ENCODE data around the gene PADI3. TPM values are rescaled to one million over a fixed set of nuclear protein-coding genes. Genes with fewer than 3 reads are reported as not detected.

Gene PADI3
- total and polyA plus RNA-seq, 2 of the 8 experiments (the other 6 are each of a cell fraction or from before 2014, with no cell fraction given): 0.37 to 0.94 TPM

DNA sequence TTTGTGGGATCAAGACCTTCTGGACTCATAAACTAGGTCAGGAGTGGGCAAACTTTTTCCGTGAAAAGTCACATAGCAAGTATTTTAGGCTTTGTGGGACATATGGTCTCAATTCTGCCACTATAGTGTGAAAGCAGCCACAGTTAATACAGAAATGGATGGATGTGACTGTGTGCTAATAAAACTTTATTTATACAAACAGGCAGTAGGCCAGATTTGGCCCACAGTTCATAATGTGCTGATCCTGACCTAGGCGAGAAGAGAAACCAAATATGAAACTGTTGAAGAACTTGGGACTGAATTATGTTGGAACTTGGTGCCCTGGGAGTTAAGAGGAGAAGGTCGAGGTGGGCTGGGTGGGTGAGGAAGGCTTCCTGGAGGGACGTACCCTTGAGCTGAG lies 17.1 kb downstream of the PADI3 start:
- H3K14ac ChIP-seq (ENCODE audit: insufficient read length): no peak overlapping the region
- no peak overlapping the region for H3K56ac ChIP-seq (replicated peaks; ENCODE audit: insufficient read length, low read depth, low read length)
- H3K4me1 ChIP-seq (replicated peaks in 1 of 4; ENCODE audit: control insufficient read depth in 3 of 4, insufficient read depth in 4 of 4, low read length in 3 of 4): no peaks in the 10 kb centered on the region; a peak in 1 of 7 replicates
- no peaks in the 10 kb centered on the region for H3K23me2 ChIP-seq (ENCODE audit: low read depth, low read length)
- H2AK5ac ChIP-seq (ENCODE audit: low read depth, low read length): no peak overlapping the region
- 0 out of 2 replicates have a peak overlapping the region, but pooled peaks have one; percentile 13 for H2BK5ac ChIP-seq (ENCODE audit: low read depth, low read length)
- H3K9ac ChIP-seq (replicated peaks in 1 of 4; ENCODE audit: extremely low read depth in 1 of 4, low read depth in 3 of 4, low read length in 3 of 4): no peak overlapping the region
- no peaks in the 10 kb centered on the region for H3K9me3 ChIP-seq (ENCODE audit: insufficient read depth in 2 of 2, low read depth in 1 of 2, low read length in 1 of 2)
- FAIRE-seq: no peak
- no peak overlapping the region for H2BK15ac ChIP-seq (ENCODE audit: low read length)
- H3K4me3 ChIP-seq (ENCODE audit: extremely low read depth in 1 of 4, insufficient read depth in 2 of 4, low read depth in 3 of 4, low read length in 4 of 4): no peak overlapping the region
- H3K79me2 ChIP-seq (ENCODE audit: control insufficient read depth in 1 of 2, insufficient read depth in 2 of 2, low read length in 2 of 2): no peaks in the 10 kb centered on the region
- H2BK120ac ChIP-seq (replicated peaks; ENCODE audit: low read depth, low read length): no peak overlapping the region
- no peak overlapping the region for H3K4ac ChIP-seq (replicated peaks; ENCODE audit: insufficient read length, low read depth, low read length)
- no peak overlapping the region for H4K91ac ChIP-seq (replicated peaks; ENCODE audit: insufficient read length, low read length)
- no peaks in the 10 kb centered on the region for H3K36me3 ChIP-seq (ENCODE audit: control insufficient read depth in 2 of 4, insufficient read depth in 4 of 4, low read length in 3 of 4)
- no peak overlapping the region for H2BK20ac ChIP-seq (ENCODE audit: low read length)
- no peaks in the 10 kb centered on the region for H3K27me3 ChIP-seq (replicated peaks in 1 of 4; ENCODE audit: control insufficient read depth in 3 of 4, extremely low read depth in 1 of 4, insufficient read depth in 3 of 4, low read length in 3 of 4)
- no peaks in the 10 kb centered on the region for H3K79me1 ChIP-seq (ENCODE audit: low read depth, low read length)
- no peak overlapping the region for H3K23ac ChIP-seq (ENCODE audit: insufficient read length)
- POLR2A ChIA-PET (ENCODE audit: partially characterized antibody): no interaction called here
- no peak overlapping the region for H3K4me2 ChIP-seq (ENCODE audit: insufficient read depth in 1 of 2, low read depth in 2 of 2, low read length in 2 of 2)
- no peak overlapping the region for H3K18ac ChIP-seq (ENCODE audit: extremely low read depth, low read length)
- no peak overlapping the region for H2BK12ac ChIP-seq (ENCODE audit: low read depth, low read length)
- TF ChIP-seq BACH1 (IDR thresholded peaks at IDR 0.05; ENCODE audit: low read length): no peak
- TF ChIP-seq SP2 (IDR thresholded peaks at IDR 0.05; ENCODE audit: low read length): no peak
- TF ChIP-seq YY1 (IDR thresholded peaks at IDR 0.05; ENCODE audit: low read depth, low read length): no peak
- TF ChIP-seq NRF1 (IDR thresholded peaks at IDR 0.05; ENCODE audit: low read depth, low read length): no peak
- no peak for TF ChIP-seq GABPA (IDR thresholded peaks at IDR 0.05; ENCODE audit: borderline replicate concordance, insufficient read depth, low read length)
- no peak for TF ChIP-seq ATF2 (IDR thresholded peaks at IDR 0.05; ENCODE audit: low read length)
- TF ChIP-seq JUND (IDR thresholded peaks at IDR 0.05; ENCODE audit: low read length): no peak
- TF ChIP-seq SP1 (IDR thresholded peaks at IDR 0.05; ENCODE audit: low read depth, low read length): no peak
- TF ChIP-seq EGR1 (IDR thresholded peaks at IDR 0.05; ENCODE audit: borderline replicate concordance, low read depth, low read length): no peak
- no peak overlapping the region for H4K8ac ChIP-seq (ENCODE audit: extremely low read depth, insufficient read depth, low read length)
- H3K27ac ChIP-seq (ENCODE audit: low read depth, low read length): no peak overlapping the region
- no peak overlapping the region for H4K5ac ChIP-seq (ENCODE audit: insufficient read length, low read depth, low read length)
- no peak for DNase-seq (ENCODE audit: low read depth in 1 of 2, low spot score in 2 of 2)
- 87% methylated on average over 4 of the region's 4 CpGs; no CpG with 5 or more reads in 1 of the 2 experiments for WGBS, 2 experiments (ENCODE audit: extremely low coverage in 1 of 2, insufficient coverage in 1 of 2, insufficient read length in 1 of 2, insufficient replicate concordance in 2 of 2, low coverage in 1 of 2, low lambda C conversion rate in 2 of 2, missing lambda C conversion rate in 1 of 2)
- H4K20me1 ChIP-seq (replicated peaks in 1 of 2; ENCODE audit: control insufficient read depth in 1 of 2, insufficient read depth in 2 of 2, low read length in 2 of 2): no peaks in the 10 kb centered on the region
- H2AFZ ChIP-seq (ENCODE audit: low read length): no peak overlapping the region
- CTCF ChIA-PET (ENCODE audit: partially characterized antibody): interaction anchor here (0.7 to 2.2 kb wide), 8 partner anchors 10 to 206 kb away, joined by 3 to 9 read pairs (median 4); no protein-coding TSS in a partner anchor

All from H1 (cell line).